Measurements from ENCODE around the gene MAP3K5. TPM values are rescaled to one million over a fixed set of nuclear protein-coding genes. Genes with fewer than 3 reads are reported as not detected.

MAP3K5 gene
- total and polyA plus RNA-seq, 9 donors: 37.0 to 217 (median 80.2) TPM

- H3K36me3 ChIP-seq: no peaks in the 10 kb centered on the region
- DNase-seq: no peak
- H3K4me3 ChIP-seq: no peak overlapping the region
- no peaks in the 10 kb centered on the region for H3K27me3 ChIP-seq
- TF ChIP-seq EP300 (IDR thresholded peaks at IDR 0.05) (no peak), POLR2A (IDR thresholded peaks at IDR 0.05) (no peak)
- TF ChIP-seq, protein P1, sequence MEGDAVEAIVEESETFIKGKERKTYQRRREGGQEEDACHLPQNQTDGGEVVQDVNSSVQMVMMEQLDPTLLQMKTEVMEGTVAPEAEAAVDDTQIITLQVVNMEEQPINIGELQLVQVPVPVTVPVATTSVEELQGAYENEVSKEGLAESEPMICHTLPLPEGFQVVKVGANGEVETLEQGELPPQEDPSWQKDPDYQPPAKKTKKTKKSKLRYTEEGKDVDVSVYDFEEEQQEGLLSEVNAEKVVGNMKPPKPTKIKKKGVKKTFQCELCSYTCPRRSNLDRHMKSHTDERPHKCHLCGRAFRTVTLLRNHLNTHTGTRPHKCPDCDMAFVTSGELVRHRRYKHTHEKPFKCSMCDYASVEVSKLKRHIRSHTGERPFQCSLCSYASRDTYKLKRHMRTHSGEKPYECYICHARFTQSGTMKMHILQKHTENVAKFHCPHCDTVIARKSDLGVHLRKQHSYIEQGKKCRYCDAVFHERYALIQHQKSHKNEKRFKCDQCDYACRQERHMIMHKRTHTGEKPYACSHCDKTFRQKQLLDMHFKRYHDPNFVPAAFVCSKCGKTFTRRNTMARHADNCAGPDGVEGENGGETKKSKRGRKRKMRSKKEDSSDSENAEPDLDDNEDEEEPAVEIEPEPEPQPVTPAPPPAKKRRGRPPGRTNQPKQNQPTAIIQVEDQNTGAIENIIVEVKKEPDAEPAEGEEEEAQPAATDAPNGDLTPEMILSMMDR (IDR thresholded peaks at IDR 0.05): no peak
- no peaks in the 10 kb centered on the region for H3K4me1 ChIP-seq (ENCODE audit: insufficient read depth)
- 90 to 97% (median 96%) methylated on average over 6 of the region's 6 CpGs for WGBS, 3 donors
- H3K27ac ChIP-seq: no peak overlapping the region
- intact Hi-C loops (cut with DNase I): no loop called here
- no peaks in the 10 kb centered on the region for H3K9me3 ChIP-seq
Observed at GRCh38 chr6:136576821-136577220, 215.5 kb downstream of the MAP3K5 start.

- Histone ChIP-seq H3K4me3 (no peak overlapping the region), H3K4me1 (ENCODE audit: insufficient read depth) (no peaks in the 10 kb centered on the region), H3K27ac (no peak overlapping the region), H3K27me3 (no peaks in the 10 kb centered on the region), H3K9me3 (no peaks in the 10 kb centered on the region), H3K36me3 (no peaks in the 10 kb centered on the region)
- intact Hi-C loops (cut with DNase I): no loop called here
- no peak for TF ChIP-seq EP300 (IDR thresholded peaks at IDR 0.05)
- TF ChIP-seq POLR2A (IDR thresholded peaks at IDR 0.05): no peak
- TF ChIP-seq, protein P1 (IDR thresholded peaks at IDR 0.05): no peak
- DNase-seq: no peak
Observed at GRCh38 chr6:136571496-136571895, 220.8 kb downstream of the MAP3K5 start.

- WGBS, 3 donors: 96 to 100% (median 98%) methylated on average over 5 of the region's 5 CpGs
- TF ChIP-seq, protein P1 (IDR thresholded peaks at IDR 0.05): no peak
- H3K36me3 ChIP-seq: no peaks in the 10 kb centered on the region
Observed at GRCh38 chr6:136571065-136571464, 221.2 kb downstream of the MAP3K5 start.

GRCh38 chr6:136568129-136568528 is 224.1 kb downstream of the MAP3K5 start:
- no peaks in the 10 kb centered on the region for H3K9me3 ChIP-seq
- intact Hi-C loops (cut with DNase I): no loop called here
- 83 to 86% (median 84%) methylated on average over 3 of the region's 3 CpGs for WGBS, 3 donors
- H3K27me3 ChIP-seq: no peaks in the 10 kb centered on the region
- H3K27ac ChIP-seq: no peak overlapping the region
- no peak overlapping the region for H3K4me3 ChIP-seq
- no peak for TF ChIP-seq POLR2A (IDR thresholded peaks at IDR 0.05)
- no peak for DNase-seq
- H3K36me3 ChIP-seq: no peaks in the 10 kb centered on the region
- H3K4me1 ChIP-seq (ENCODE audit: insufficient read depth): no peaks in the 10 kb centered on the region

More at GRCh38 chr6:136571065-136571464, 221.2 kb downstream of the MAP3K5 start:
- DNase-seq: no peak
- intact Hi-C loops (cut with DNase I): no loop called here
- no peaks in the 10 kb centered on the region for H3K9me3 ChIP-seq
- H3K4me3 ChIP-seq: no peak overlapping the region
- no peak overlapping the region for H3K27ac ChIP-seq
- no peaks in the 10 kb centered on the region for H3K27me3 ChIP-seq
- H3K4me1 ChIP-seq (ENCODE audit: insufficient read depth): no peaks in the 10 kb centered on the region

DNA sequence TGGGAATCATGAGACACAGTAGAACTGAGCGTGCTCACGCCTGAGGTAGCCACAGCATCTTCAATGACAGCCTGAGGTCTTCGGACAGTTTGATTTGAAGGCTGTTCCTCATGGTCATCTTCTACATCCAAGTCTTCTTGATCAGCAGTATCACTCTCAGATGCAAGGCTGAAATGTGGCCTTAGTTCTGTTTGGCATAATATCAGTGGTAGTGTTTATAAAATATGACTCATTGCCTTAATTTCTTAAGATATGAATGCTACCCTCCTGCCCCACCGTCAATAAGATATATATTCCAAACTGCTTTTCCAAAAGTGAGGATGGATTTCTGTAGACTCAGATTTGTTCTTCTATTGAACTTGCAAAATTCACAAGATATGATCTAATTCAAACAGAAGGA is 224.6 kb downstream of the MAP3K5 start:
- intact Hi-C loops (cut with DNase I): no loop called here
- no peaks in the 10 kb centered on the region for H3K4me1 ChIP-seq (ENCODE audit: insufficient read depth)
- no peak overlapping the region for H3K27ac ChIP-seq
- H3K4me3 ChIP-seq: no peak overlapping the region
- no peaks in the 10 kb centered on the region for H3K27me3 ChIP-seq
- 85 to 87% (median 86%) methylated on average over 4 of the region's 4 CpGs for WGBS, 3 donors
- TF ChIP-seq POLR2A (IDR thresholded peaks at IDR 0.05): no peak
- TF ChIP-seq EP300 (IDR thresholded peaks at IDR 0.05): no peak
- TF ChIP-seq, protein P1 (IDR thresholded peaks at IDR 0.05): no peak
- H3K36me3 ChIP-seq: no peaks in the 10 kb centered on the region
- no peaks in the 10 kb centered on the region for H3K9me3 ChIP-seq
- no peak for DNase-seq
